ENCODE results near the gene AGFG1. TPM values are rescaled to one million over a fixed set of nuclear protein-coding genes. Genes with fewer than 3 reads are reported as not detected.

Gene AGFG1
- total RNA-seq, 2 donors from 2014 or later: 47.8 to 75.7 TPM

- H3K27me3 ChIP-seq: no peaks in the 10 kb centered on the region
These were observed 9.4 kb upstream of the AGFG1 start for GRCh38 chr2:227462462-227462951.

GRCh38 chr2:227462972-227463931, 8.7 kb upstream of the AGFG1 start:
- no peaks in the 10 kb centered on the region for H3K36me3 ChIP-seq
- no peaks in the 10 kb centered on the region for H3K9me3 ChIP-seq
- no peak for DNase-seq (ENCODE audit: low spot score)
- peaks cover 0 to 14% of the 10 kb centered on the region in 2 donors for H3K4me1 ChIP-seq
- TF ChIP-seq CTCF (IDR thresholded peaks at IDR 0.05): no peak
- no peak overlapping the region for H3K4me3 ChIP-seq
- H3K27ac ChIP-seq: no peak overlapping the region
- H3K27me3 ChIP-seq: no peaks in the 10 kb centered on the region

More at GRCh38 chr2:227462462-227462951, 9.4 kb upstream of the AGFG1 start:
- Histone ChIP-seq H3K36me3 (no peaks in the 10 kb centered on the region), H3K4me1 (peaks cover 0 to 14% of the 10 kb centered on the region in 2 donors), H3K9me3 (no peaks in the 10 kb centered on the region), H3K4me3 (no peak overlapping the region), H3K27ac (no peak overlapping the region)
- no peak for DNase-seq (ENCODE audit: low spot score)
- TF ChIP-seq CTCF (IDR thresholded peaks at IDR 0.05): no peak

GRCh38 chr2:227464361-227464760, 7.6 kb upstream of the AGFG1 start:
- H3K4me3 ChIP-seq: no peak overlapping the region
- no peak for TF ChIP-seq CTCF (IDR thresholded peaks at IDR 0.05)

GRCh38 chr2:227464851-227465250, 7.1 kb upstream of the AGFG1 start:
- no peak for TF ChIP-seq CTCF (IDR thresholded peaks at IDR 0.05)
- no peaks in the 10 kb centered on the region for H3K36me3 ChIP-seq
- peaks cover 0 to 14% of the 10 kb centered on the region in 2 donors for H3K4me1 ChIP-seq
- DNase-seq (ENCODE audit: low spot score): no peak
- H3K27me3 ChIP-seq: no peaks in the 10 kb centered on the region
- no peak overlapping the region for H3K4me3 ChIP-seq
- no peaks in the 10 kb centered on the region for H3K9me3 ChIP-seq
- no peak overlapping the region for H3K27ac ChIP-seq

More at GRCh38 chr2:227464361-227464760, 7.6 kb upstream of the AGFG1 start:
- H3K36me3 ChIP-seq: no peaks in the 10 kb centered on the region
- no peak overlapping the region for H3K27ac ChIP-seq
- no peaks in the 10 kb centered on the region for H3K27me3 ChIP-seq
- DNase-seq (ENCODE audit: low spot score): no peak
- peaks cover 0 to 14% of the 10 kb centered on the region in 2 donors for H3K4me1 ChIP-seq
- no peaks in the 10 kb centered on the region for H3K9me3 ChIP-seq

- Histone ChIP-seq H3K9me3 (no peaks in the 10 kb centered on the region), H3K36me3 (no peaks in the 10 kb centered on the region), H3K4me3 (no peak overlapping the region), H3K27me3 (no peaks in the 10 kb centered on the region), H3K4me1 (peaks cover 0 to 14% of the 10 kb centered on the region in 2 donors), H3K27ac (peak overlapping the region; percentile 53 to 69)
- TF ChIP-seq CTCF (IDR thresholded peaks at IDR 0.05): no peak
- DNase-seq (ENCODE audit: low spot score): no peak
These were observed 4.9 kb upstream of the AGFG1 start for GRCh38 chr2:227466887-227467600.

All from right atrium auricular region (tissue), 2 donors.